KOPT-K1 (cell line): ENCODE data around the gene SFXN2.
"Not testable (repeated sequence)": the region's sequence is repeated elsewhere in the genome, so short reads cannot be mapped to it uniquely, and the experiment has no call there.

Source experiments
- H3K27ac ChIP-seq: fragments of 200-600 bp; sonication (generic); 2 replicates; pipeline ENCODE4 v1.5.1; 2016; ENCODE audit warnings: antibody characterized with exemption, mild to moderate bottlenecking, low read depth, low read length; ENCODE audit not compliant: poor library complexity, severe bottlenecking
- H3K36me3 ChIP-seq: fragments of 200-600 bp; sonication (generic); 2 replicates; pipeline ENCODE4 v1.5.1; 2017; ENCODE audit warnings: antibody characterized with exemption, mild to moderate bottlenecking, low read length, moderate library complexity; ENCODE audit not compliant: insufficient read depth
- H3K9me3 ChIP-seq: fragments of 200-600 bp; sonication (generic); 2 replicates; pipeline ENCODE4 v1.5.1; 2017; ENCODE audit warnings: antibody characterized with exemption, low read length, mild to moderate bottlenecking; ENCODE audit not compliant: insufficient read depth, poor library complexity, severe bottlenecking

Gene SFXN2

GRCh38 chr10:102675666-102676533, 38.5 kb upstream of the SFXN2 start:
- no peaks in the 10 kb centered on the region for H3K36me3 ChIP-seq
- H3K27ac ChIP-seq: peak overlapping the region; percentile 81
- H3K9me3 ChIP-seq: no peaks in the 10 kb centered on the region

GRCh38 chr10:102676534-102677315, 37.7 kb upstream of the SFXN2 start:
- Histone ChIP-seq H3K9me3 (no peaks in the 10 kb centered on the region), H3K27ac (peak overlapping the region; percentile 81), H3K36me3 (no peaks in the 10 kb centered on the region)

- 0 out of 2 replicates have a peak, but pooled peaks cover 3% of the 10 kb centered on the region for H3K36me3 ChIP-seq
- H3K27ac ChIP-seq: no peak overlapping the region
- H3K9me3 ChIP-seq: no peaks in the 10 kb centered on the region
Observed at GRCh38 chr10:102677331-102678067, 36.9 kb upstream of the SFXN2 start.

- Histone ChIP-seq H3K9me3 (no peaks in the 10 kb centered on the region), H3K27ac (no peak overlapping the region), H3K36me3 (0 out of 2 replicates have a peak, but pooled peaks cover 3% of the 10 kb centered on the region)
Observed at GRCh38 chr10:102678068-102678400, 36.4 kb upstream of the SFXN2 start.

- Histone ChIP-seq H3K9me3 (no peaks in the 10 kb centered on the region), H3K36me3 (0 out of 2 replicates have a peak, but pooled peaks cover 3% of the 10 kb centered on the region), H3K27ac (no peak overlapping the region)
Observed at GRCh38 chr10:102678842-102679289, 35.6 kb upstream of the SFXN2 start.

GRCh38 chr10:102679596-102679995, 34.8 kb upstream of the SFXN2 start:
- Histone ChIP-seq H3K9me3 (no peaks in the 10 kb centered on the region), H3K27ac (no peak overlapping the region), H3K36me3 (0 out of 2 replicates have a peak, but pooled peaks cover 3% of the 10 kb centered on the region)

GRCh38 chr10:102681696-102682095, 32.7 kb upstream of the SFXN2 start:
- H3K27ac ChIP-seq: peak overlapping the region; percentile 12
- no peaks in the 10 kb centered on the region for H3K9me3 ChIP-seq
- peaks cover 14% of the 10 kb centered on the region for H3K36me3 ChIP-seq

- Histone ChIP-seq H3K36me3 (peaks cover 14% of the 10 kb centered on the region), H3K9me3 (no peaks in the 10 kb centered on the region), H3K27ac (no peak overlapping the region)
Observed at GRCh38 chr10:102682416-102682815, 32.0 kb upstream of the SFXN2 start.

GRCh38 chr10:102682981-102683380, 31.5 kb upstream of the SFXN2 start:
- Histone ChIP-seq H3K27ac (no peak overlapping the region), H3K36me3 (peaks cover 14% of the 10 kb centered on the region), H3K9me3 (no peaks in the 10 kb centered on the region)

GRCh38 chr10:102683736-102684135, 30.7 kb upstream of the SFXN2 start:
- Histone ChIP-seq H3K9me3 (no peaks in the 10 kb centered on the region), H3K36me3 (peaks cover 14% of the 10 kb centered on the region), H3K27ac (no peak overlapping the region)

- Histone ChIP-seq H3K9me3 (no peaks in the 10 kb centered on the region), H3K36me3 (peaks cover 3% of the 10 kb centered on the region; the same call in 1 of the 2 replicates), H3K27ac (no peak overlapping the region)
Observed at GRCh38 chr10:102691285-102692066, 23.0 kb upstream of the SFXN2 start.

- H3K36me3 ChIP-seq: peaks cover 29% of the 10 kb centered on the region
- not testable (repeated sequence) for H3K27ac ChIP-seq, H3K9me3 ChIP-seq
Observed at GRCh38 chr10:102695401-102695800, 19.0 kb upstream of the SFXN2 start.

GRCh38 chr10:102696736-102697135, 17.7 kb upstream of the SFXN2 start:
- peaks cover 29% of the 10 kb centered on the region for H3K36me3 ChIP-seq
- no peak overlapping the region for H3K27ac ChIP-seq
- no peaks in the 10 kb centered on the region for H3K9me3 ChIP-seq

- no peak overlapping the region for H3K27ac ChIP-seq
- no peaks in the 10 kb centered on the region for H3K9me3 ChIP-seq
- peaks cover 29% of the 10 kb centered on the region for H3K36me3 ChIP-seq
Observed at GRCh38 chr10:102698894-102699293, 15.5 kb upstream of the SFXN2 start.
